GM13977 (cell line): ENCODE results near the gene MAG.

Experiments used
- DNase-seq: peaks from one replicate; pipeline ENCODE4 v3.0.0; 2012; ENCODE audit warnings: low spot score
- in situ Hi-C: fragments of 300-500 bp; cut with MboI; formaldehyde crosslinking; loops from one replicate; pipeline ENCODE4 v1.12.0; 2022; ENCODE audit warnings: low sequenced_read_pairs, low pct_unique_long_range_greater_than_20kb, mixed read lengths, inconsistent platforms; ENCODE audit not compliant: unreplicated experiment
- TF ChIP-seq, protein P1 (sequence below): IDR thresholded peaks from 2 replicates; pipeline ENCODE4 v1.5.1; 2012; ENCODE audit warnings: mild to moderate bottlenecking, control low read depth; ENCODE audit not compliant: insufficient read depth; ENCODE audit errors: extremely low read depth, missing control alignments

Gene MAG

DNA sequence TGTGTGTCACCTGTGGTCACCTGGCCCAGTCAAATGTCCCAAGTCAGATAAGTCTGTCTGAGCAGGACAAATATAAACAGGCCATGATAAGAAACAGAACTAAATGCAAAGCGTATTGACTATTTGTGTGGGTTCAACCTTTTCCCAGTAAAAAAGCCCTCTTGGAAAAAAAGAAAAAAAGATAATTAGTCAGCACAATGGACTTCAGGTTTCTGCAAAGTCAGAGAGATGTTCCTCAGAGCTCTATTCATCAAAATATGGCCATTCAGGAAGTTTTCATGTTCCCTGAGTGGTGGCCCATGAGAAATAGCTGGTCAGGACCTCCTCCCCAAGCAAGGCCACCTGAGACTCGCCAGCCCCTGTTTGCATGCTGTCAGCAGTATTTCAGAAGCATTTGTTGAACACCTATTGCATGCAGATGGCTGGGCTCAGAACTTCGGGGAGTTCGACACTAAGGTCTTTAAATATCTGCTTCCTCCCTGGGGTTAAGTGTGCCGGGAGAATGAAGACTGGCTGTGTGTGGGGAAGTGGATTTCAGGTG is 69.0 kb downstream of the MAG start:
- DNase-seq: no peak
- in situ Hi-C loops: no loop called here
- TF ChIP-seq, protein P1, sequence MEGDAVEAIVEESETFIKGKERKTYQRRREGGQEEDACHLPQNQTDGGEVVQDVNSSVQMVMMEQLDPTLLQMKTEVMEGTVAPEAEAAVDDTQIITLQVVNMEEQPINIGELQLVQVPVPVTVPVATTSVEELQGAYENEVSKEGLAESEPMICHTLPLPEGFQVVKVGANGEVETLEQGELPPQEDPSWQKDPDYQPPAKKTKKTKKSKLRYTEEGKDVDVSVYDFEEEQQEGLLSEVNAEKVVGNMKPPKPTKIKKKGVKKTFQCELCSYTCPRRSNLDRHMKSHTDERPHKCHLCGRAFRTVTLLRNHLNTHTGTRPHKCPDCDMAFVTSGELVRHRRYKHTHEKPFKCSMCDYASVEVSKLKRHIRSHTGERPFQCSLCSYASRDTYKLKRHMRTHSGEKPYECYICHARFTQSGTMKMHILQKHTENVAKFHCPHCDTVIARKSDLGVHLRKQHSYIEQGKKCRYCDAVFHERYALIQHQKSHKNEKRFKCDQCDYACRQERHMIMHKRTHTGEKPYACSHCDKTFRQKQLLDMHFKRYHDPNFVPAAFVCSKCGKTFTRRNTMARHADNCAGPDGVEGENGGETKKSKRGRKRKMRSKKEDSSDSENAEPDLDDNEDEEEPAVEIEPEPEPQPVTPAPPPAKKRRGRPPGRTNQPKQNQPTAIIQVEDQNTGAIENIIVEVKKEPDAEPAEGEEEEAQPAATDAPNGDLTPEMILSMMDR: no peak

DNA sequence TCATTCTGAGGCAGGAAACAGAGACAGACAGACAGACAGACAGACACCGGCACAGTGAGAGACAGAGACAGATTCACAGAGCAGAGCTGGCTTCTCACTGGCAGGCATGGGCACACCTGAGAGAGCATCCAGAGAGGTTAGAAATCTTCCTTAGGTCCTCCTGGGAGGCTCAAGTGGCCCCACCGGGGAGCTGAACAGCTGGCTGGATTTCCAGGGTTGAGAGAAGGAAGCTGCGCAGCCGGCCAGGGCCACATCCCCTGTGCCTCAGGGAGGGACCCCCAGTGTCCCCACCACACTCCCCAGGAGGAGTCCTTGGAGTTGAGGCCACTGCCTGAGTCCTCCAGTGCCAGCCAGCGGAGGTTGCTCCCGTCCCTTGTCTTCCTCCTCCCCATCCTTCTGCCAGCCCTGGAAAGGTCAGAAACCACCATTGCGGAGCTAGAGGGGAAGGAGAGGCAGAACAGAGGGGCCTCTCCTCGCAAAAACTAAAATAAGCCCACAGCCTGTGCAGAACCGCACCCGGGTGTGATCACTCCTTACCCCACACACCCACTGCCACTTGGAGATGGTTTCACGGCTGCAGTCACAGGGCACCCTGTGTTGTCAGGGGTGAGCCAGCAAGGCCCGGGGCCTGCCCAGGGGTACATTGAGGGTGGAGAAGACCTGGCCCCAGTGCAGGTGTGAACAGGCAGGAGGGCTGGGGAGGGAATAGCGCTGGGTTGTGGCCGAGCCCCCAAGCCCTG is 70.5 kb downstream of the MAG start:
- no peak for DNase-seq
- TF ChIP-seq, protein P1: no peak
- in situ Hi-C loops: no loop called here

DNA sequence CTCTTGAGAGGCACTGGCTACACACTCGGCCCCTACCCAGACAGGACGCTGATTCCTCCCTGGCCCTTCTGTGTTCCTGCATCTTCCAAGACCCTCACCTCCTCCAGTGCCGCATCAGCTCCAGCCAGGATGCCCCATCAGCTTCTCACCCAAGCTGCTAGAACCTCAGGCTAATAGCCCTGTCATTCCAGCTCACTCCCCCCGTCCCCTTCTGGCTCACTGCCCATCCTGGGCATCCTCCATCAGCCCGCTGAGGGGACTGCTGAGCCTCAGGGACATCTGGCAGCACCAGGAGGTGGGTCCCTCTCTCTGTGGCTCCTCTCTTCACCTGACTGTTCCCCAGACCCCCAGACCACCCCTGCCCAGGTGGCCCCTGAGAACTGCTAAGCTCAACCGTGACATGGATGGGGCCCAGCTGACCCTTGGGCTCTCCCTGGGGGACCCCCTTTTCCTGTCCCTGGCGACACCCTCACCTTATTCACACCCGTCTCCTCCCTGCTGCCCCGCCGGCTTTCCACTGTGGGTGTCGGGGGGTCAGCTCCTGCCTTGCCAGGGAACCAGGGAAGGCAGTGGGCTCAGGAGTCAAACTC is 71.1 kb downstream of the MAG start:
- in situ Hi-C loops: no loop called here

More for the DNA sequence above, 71.1 kb downstream of the MAG start:
- TF ChIP-seq, protein P1: no peak
- DNase-seq: no peak
